H9 (cell line): Measurements from ENCODE around the gene NEDD4L. TPM values are rescaled to one million over a fixed set of nuclear protein-coding genes. Genes with fewer than 3 reads are reported as not detected.

Experiments used
- DNase-seq: peaks from one replicate; pipeline ENCODE4 v3.0.0-alpha.2; 2017
- H2AFZ ChIP-seq: one replicate; pipeline ENCODE4 v1.6.1; 2013; ENCODE audit warnings: mild to moderate bottlenecking, low read length, control low read depth, moderate library complexity
- H2AK5ac ChIP-seq: 2 replicates; pipeline ENCODE4 v1.6.1; 2013; ENCODE audit warnings: low read length, control low read depth, mixed read lengths; ENCODE audit not compliant: insufficient read length
- H2BK120ac ChIP-seq: one replicate; pipeline ENCODE4 v1.6.1; 2013; ENCODE audit warnings: low read depth, mild to moderate bottlenecking, low read length, control low read depth, inconsistent platforms; ENCODE audit not compliant: poor library complexity, severe bottlenecking
- H2BK12ac ChIP-seq: 2 replicates; pipeline ENCODE4 v1.6.1; 2013; ENCODE audit warnings: low read length, control low read depth, mixed read lengths, low read depth; ENCODE audit not compliant: insufficient read length
- H2BK15ac ChIP-seq: 2 replicates; pipeline ENCODE4 v1.6.1; 2013; ENCODE audit warnings: low read depth, low read length, control low read depth
- H2BK20ac ChIP-seq: one replicate; pipeline ENCODE4 v1.6.1; 2013; ENCODE audit warnings: low read depth, mild to moderate bottlenecking, low read length, control low read depth, inconsistent platforms; ENCODE audit not compliant: poor library complexity, severe bottlenecking
- H2BK5ac ChIP-seq: 2 replicates; pipeline ENCODE4 v1.6.1; 2013; ENCODE audit warnings: low read length, control low read depth, mixed read lengths; ENCODE audit not compliant: insufficient read length
- H3K14ac ChIP-seq: 2 replicates; pipeline ENCODE4 v1.6.1; 2013; ENCODE audit warnings: low read length, control low read depth; ENCODE audit not compliant: insufficient read depth
- H3K18ac ChIP-seq: 2 replicates; pipeline ENCODE4 v1.6.1; 2013; ENCODE audit warnings: low read depth, mild to moderate bottlenecking, mixed read lengths, low read length, control low read depth; ENCODE audit not compliant: insufficient read length
- H3K23ac ChIP-seq: 2 replicates; pipeline ENCODE4 v1.6.1; 2013; ENCODE audit warnings: low read length, control low read depth, mixed read lengths, low read depth; ENCODE audit not compliant: insufficient read length
- H3K23me2 ChIP-seq: 2 replicates; pipeline ENCODE4 v1.6.1; 2013; ENCODE audit warnings: low read depth, mild to moderate bottlenecking, mixed read lengths, low read length, control low read depth; ENCODE audit not compliant: insufficient read length, poor library complexity, severe bottlenecking
- H3K27ac ChIP-seq: 2 replicates; pipeline ENCODE4 v1.5.1; 2013; ENCODE audit warnings: low read length, control low read depth, mixed read lengths, low read depth; ENCODE audit not compliant: insufficient read length
- H3K27me3 ChIP-seq: 2 replicates; pipeline ENCODE4 v1.6.1; 2013; ENCODE audit warnings: low read length, control low read depth, inconsistent platforms; ENCODE audit not compliant: insufficient read depth
- H3K4ac ChIP-seq: 2 replicates; pipeline ENCODE4 v1.6.1; 2013; ENCODE audit warnings: low read depth, mild to moderate bottlenecking, control low read depth, inconsistent platforms, low read length, moderate library complexity
- H3K4me1 ChIP-seq: 2 replicates; pipeline ENCODE4 v1.6.1; 2013; ENCODE audit warnings: low read length, control low read depth, inconsistent platforms; ENCODE audit not compliant: insufficient read depth
- H3K4me2 ChIP-seq: 2 replicates; pipeline ENCODE4 v1.6.1; 2013; ENCODE audit warnings: low read length, control low read depth, mixed read lengths; ENCODE audit not compliant: insufficient read length, insufficient read depth
- H3K56ac ChIP-seq: 2 replicates; pipeline ENCODE4 v1.6.1; 2013; ENCODE audit warnings: low read depth, mild to moderate bottlenecking, mixed read lengths, low read length, control low read depth; ENCODE audit not compliant: insufficient read length
- H3K79me1 ChIP-seq: 2 replicates; pipeline ENCODE4 v1.6.1; 2013; ENCODE audit warnings: low read depth, mild to moderate bottlenecking, moderate library complexity, low read length, control low read depth, inconsistent platforms; ENCODE audit not compliant: insufficient read depth, poor library complexity, severe bottlenecking
- H3K79me2 ChIP-seq: 2 replicates; pipeline ENCODE4 v1.6.1; 2013; ENCODE audit warnings: low read length, control low read depth, inconsistent platforms; ENCODE audit not compliant: insufficient read depth
- H3K9ac ChIP-seq: 2 replicates; pipeline ENCODE4 v1.6.1; 2013; ENCODE audit warnings: low read length, control low read depth, mixed read lengths; ENCODE audit not compliant: insufficient read length; ENCODE audit errors: extremely low read depth
- H3K9me3 ChIP-seq: one replicate; pipeline ENCODE4 v1.6.1; 2013; ENCODE audit warnings: low read depth, low read length, inconsistent platforms; ENCODE audit not compliant: control insufficient read depth
- H3T11ph ChIP-seq: one replicate; pipeline ENCODE4 v1.6.1; 2013; ENCODE audit warnings: mild to moderate bottlenecking, low read length, control low read depth, inconsistent platforms
- H4K20me1 ChIP-seq: one replicate; pipeline ENCODE4 v1.6.1; 2013; ENCODE audit not compliant: control insufficient read depth, insufficient read length, insufficient read depth
- H4K5ac ChIP-seq: 2 replicates; pipeline ENCODE4 v1.6.1; 2013; ENCODE audit warnings: low read depth, mild to moderate bottlenecking, mixed read lengths, low read length, control low read depth; ENCODE audit not compliant: insufficient read length
- H4K8ac ChIP-seq: replicated peaks from 2 replicates; pipeline ENCODE4 v1.6.1; 2013; ENCODE audit warnings: low read length, control low read depth, mixed read lengths, low read depth; ENCODE audit not compliant: insufficient read length
- H4K91ac ChIP-seq: 2 replicates; pipeline ENCODE4 v1.6.1; 2013; ENCODE audit warnings: low read depth, mild to moderate bottlenecking, moderate library complexity, mixed read lengths, low read length, control low read depth; ENCODE audit not compliant: insufficient read length
- H3K27ac Mint-ChIP-seq, 3 experiments: 2 replicates in 2 of 3; 3 replicates in 1 of 3; pipeline ENCODE4 v1.8.0; 2020 to 2021; ENCODE audit warnings: mixed read lengths in 3 of 3, mild to moderate bottlenecking in 1 of 3, moderate library complexity in 1 of 3
- H3K27me3 Mint-ChIP-seq: 2 replicates; pipeline ENCODE4 v1.8.0; 2021; ENCODE audit warnings: low read depth, mild to moderate bottlenecking, moderate library complexity, mixed read lengths
- H3K36me3 Mint-ChIP-seq, 3 experiments: 2 replicates in 2 of 3; 3 replicates in 1 of 3; pipeline ENCODE4 v1.8.0; 2020 to 2021; ENCODE audit warnings: low read depth in 3 of 3, mixed read lengths in 3 of 3; ENCODE audit not compliant: insufficient read depth in 1 of 3
- H3K4me1 Mint-ChIP-seq, 2 experiments: 2 replicates each; pipeline ENCODE4 v1.8.0; 2020; ENCODE audit warnings: mixed read lengths in 2 of 2
- H3K4me3 Mint-ChIP-seq, 2 experiments: 2 replicates in 1 of 2; 3 replicates in 1 of 2; pipeline ENCODE4 v1.8.0; 2020 to 2021; ENCODE audit warnings: mild to moderate bottlenecking in 2 of 2, mixed read lengths in 2 of 2, moderate library complexity in 1 of 2
- H3K9me3 Mint-ChIP-seq, 2 experiments: 2 replicates in 1 of 2; 3 replicates in 1 of 2; pipeline ENCODE4 v1.8.0; 2020; ENCODE audit warnings: mild to moderate bottlenecking in 2 of 2, mixed read lengths in 2 of 2, moderate library complexity in 1 of 2
- WGBS: extraction: QIAGEN DNeasy Blood & Tissue Kit; methylation state at CpG from one replicate; pipeline ENCODE4 v1.1.7; 2013; ENCODE audit warnings: missing lambda C conversion rate, low lambda C conversion rate, mixed read lengths; ENCODE audit not compliant: insufficient read length; ENCODE audit errors: extremely low coverage; 5-methylcytosine and 5-hydroxymethylcytosine counted together
- total RNA-seq: library from RNA; stranded (reverse); gene quantifications from 2 replicates; pipeline ENCODE4 v1.2.1, GENCODE V29; 2021
- TF ChIP-seq, protein P1 (sequence below): fragments of 200-600 bp; sonication (generic); conservative IDR thresholded peaks from 3 replicates; pipeline ENCODE4 v1.8.0; 2021; ENCODE audit warnings: antibody characterized with exemption, mild to moderate bottlenecking

Gene NEDD4L
- total RNA-seq, 1 experiment from 2014 or later, result 76.3 TPM

DNA sequence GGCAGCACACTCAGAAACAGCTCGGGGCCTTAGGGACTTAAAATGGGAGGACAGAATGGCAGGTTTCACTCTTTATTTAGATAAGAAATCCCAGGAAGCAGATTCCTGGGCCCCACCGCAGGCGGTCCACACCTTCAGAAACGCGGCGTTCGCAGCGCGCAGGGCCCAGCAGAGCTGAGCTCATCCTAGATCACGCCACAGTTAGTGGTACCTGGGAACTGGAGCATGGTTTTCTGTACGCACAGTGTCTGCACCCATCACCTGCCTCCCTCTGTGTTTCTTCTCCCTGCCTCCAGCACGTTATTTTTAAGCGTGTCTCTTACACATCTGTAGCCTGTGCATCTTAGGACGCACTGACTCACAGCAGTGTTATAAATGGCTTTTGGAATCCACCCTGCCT lies 342.8 kb downstream of the NEDD4L start:
- H3K9ac ChIP-seq, result no peak overlapping the region
- H3K36me3 Mint-ChIP-seq, result peaks cover 15 to 78% (median 70%) of the 10 kb centered on the region in 3 experiments; a peak in 6 of 7 replicates
- H4K5ac ChIP-seq, result no peak overlapping the region
- H3K4ac ChIP-seq, result no peak overlapping the region
- peaks cover 7% of the 10 kb centered on the region in 2 experiments for H3K4me1 Mint-ChIP-seq
- no peak overlapping the region for H2BK120ac ChIP-seq
- no peaks in the 10 kb centered on the region for H3K79me1 ChIP-seq
- H3K27ac Mint-ChIP-seq, result peak overlapping the region in 1 of 3 experiments; percentile 25; a peak in 1 of 7 replicates
- H3K4me1 ChIP-seq, result no peaks in the 10 kb centered on the region; the same call in 1 of the 2 replicates
- H3K27ac ChIP-seq, result no peak overlapping the region
- no peak overlapping the region for H3K23ac ChIP-seq
- H3K4me3 Mint-ChIP-seq, result no peak overlapping the region
- H2AK5ac ChIP-seq, result no peak overlapping the region
- H3T11ph ChIP-seq, result no peak overlapping the region
- H3K79me2 ChIP-seq, result no peaks in the 10 kb centered on the region
- no peak overlapping the region for H3K56ac ChIP-seq
- no peaks in the 10 kb centered on the region for H3K9me3 ChIP-seq
- no peak overlapping the region for H2BK15ac ChIP-seq
- no peaks in the 10 kb centered on the region for H3K9me3 Mint-ChIP-seq
- TF ChIP-seq, protein P1, sequence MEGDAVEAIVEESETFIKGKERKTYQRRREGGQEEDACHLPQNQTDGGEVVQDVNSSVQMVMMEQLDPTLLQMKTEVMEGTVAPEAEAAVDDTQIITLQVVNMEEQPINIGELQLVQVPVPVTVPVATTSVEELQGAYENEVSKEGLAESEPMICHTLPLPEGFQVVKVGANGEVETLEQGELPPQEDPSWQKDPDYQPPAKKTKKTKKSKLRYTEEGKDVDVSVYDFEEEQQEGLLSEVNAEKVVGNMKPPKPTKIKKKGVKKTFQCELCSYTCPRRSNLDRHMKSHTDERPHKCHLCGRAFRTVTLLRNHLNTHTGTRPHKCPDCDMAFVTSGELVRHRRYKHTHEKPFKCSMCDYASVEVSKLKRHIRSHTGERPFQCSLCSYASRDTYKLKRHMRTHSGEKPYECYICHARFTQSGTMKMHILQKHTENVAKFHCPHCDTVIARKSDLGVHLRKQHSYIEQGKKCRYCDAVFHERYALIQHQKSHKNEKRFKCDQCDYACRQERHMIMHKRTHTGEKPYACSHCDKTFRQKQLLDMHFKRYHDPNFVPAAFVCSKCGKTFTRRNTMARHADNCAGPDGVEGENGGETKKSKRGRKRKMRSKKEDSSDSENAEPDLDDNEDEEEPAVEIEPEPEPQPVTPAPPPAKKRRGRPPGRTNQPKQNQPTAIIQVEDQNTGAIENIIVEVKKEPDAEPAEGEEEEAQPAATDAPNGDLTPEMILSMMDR, result no peak
- H3K27me3 Mint-ChIP-seq, result peaks cover 2% of the 10 kb centered on the region; the same call in 1 of the 2 replicates
- H3K14ac ChIP-seq, result no peak overlapping the region
- H2BK12ac ChIP-seq, result no peak overlapping the region
- H4K91ac ChIP-seq, result no peak overlapping the region
- H2BK5ac ChIP-seq, result no peak overlapping the region
- no peak overlapping the region for H3K18ac ChIP-seq
- no peak overlapping the region for H3K4me2 ChIP-seq
- H2BK20ac ChIP-seq, result no peak overlapping the region
- DNase-seq, result peak; percentile 10
- no peaks in the 10 kb centered on the region for H4K20me1 ChIP-seq
- no CpG with 5 or more reads among the region's 14 CpGs for WGBS
- no peak overlapping the region for H2AFZ ChIP-seq
- H4K8ac ChIP-seq, result no peak overlapping the region
- no peaks in the 10 kb centered on the region for H3K23me2 ChIP-seq
- no peaks in the 10 kb centered on the region for H3K27me3 ChIP-seq
